HG03571 (cell line): ENCODE measurements around the gene CRISPLD2.

Source experiments
- ATAC-seq: cut with Tn5 transposase; IDR thresholded peaks from one replicate; pipeline ENCODE4 v1.9.1; 2021; ENCODE audit not compliant: unreplicated experiment

The CRISPLD2 gene

GRCh38 chr16:84819644-84820304 is at the start of gene CRISPLD2:
CRISPLD2 (plus strand) TSS chr16:84819985; CDS start chr16:84838496, 18,511 bp downstream.
- ATAC-seq: no peak

- no peak for ATAC-seq
Measured at GRCh38 chr16:84773312-84773711, 46.5 kb upstream of the CRISPLD2 start.

GRCh38 chr16:84774810-84775209 is 45.0 kb upstream of the CRISPLD2 start:
- no peak for ATAC-seq

GRCh38 chr16:84775262-84775810 is 44.4 kb upstream of the CRISPLD2 start:
- no peak for ATAC-seq

GRCh38 chr16:84777435-84777834 is 42.4 kb upstream of the CRISPLD2 start:
- ATAC-seq: no peak

GRCh38 chr16:84778720-84779119 is 41.1 kb upstream of the CRISPLD2 start:
- ATAC-seq: no peak

GRCh38 chr16:84780063-84780462 is 39.7 kb upstream of the CRISPLD2 start:
- no peak for ATAC-seq

- ATAC-seq: no peak
Measured at GRCh38 chr16:84780544-84781376, 39.0 kb upstream of the CRISPLD2 start.

GRCh38 chr16:84782846-84783245 is 36.9 kb upstream of the CRISPLD2 start:
- no peak for ATAC-seq

- ATAC-seq: no peak
Measured at GRCh38 chr16:84785843-84786581, 33.8 kb upstream of the CRISPLD2 start.

- no peak for ATAC-seq
Measured at GRCh38 chr16:84786605-84787262, 33.1 kb upstream of the CRISPLD2 start.

GRCh38 chr16:84787263-84787622 is 32.5 kb upstream of the CRISPLD2 start:
- no peak for ATAC-seq

- no peak for ATAC-seq
Measured at GRCh38 chr16:84788920-84789391, 30.8 kb upstream of the CRISPLD2 start.

GRCh38 chr16:84789431-84789830 is 30.4 kb upstream of the CRISPLD2 start:
- no peak for ATAC-seq

GRCh38 chr16:84790301-84790700 is 29.5 kb upstream of the CRISPLD2 start:
- no peak for ATAC-seq

- no peak for ATAC-seq
Measured at GRCh38 chr16:84791088-84791487, 28.7 kb upstream of the CRISPLD2 start.

- no peak for ATAC-seq
Measured at GRCh38 chr16:84791501-84791900, 28.3 kb upstream of the CRISPLD2 start.

GRCh38 chr16:84794186-84794585 is 25.6 kb upstream of the CRISPLD2 start:
- no peak for ATAC-seq

GRCh38 chr16:84794626-84795025 is 25.2 kb upstream of the CRISPLD2 start:
- no peak for ATAC-seq

- no peak for ATAC-seq
Measured at GRCh38 chr16:84795329-84796053, 24.3 kb upstream of the CRISPLD2 start.
